GM21390 (cell line): ENCODE measurements around the gene CPD.
A peak's percentile ranks its signal among the peaks of the same experiment; 100 is the strongest.
"Not testable (repeated sequence)": the region's sequence is repeated elsewhere in the genome, so short reads cannot be mapped to it uniquely, and the experiment has no call there.

ENCODE experiments used
- ATAC-seq: cut with Tn5 transposase; IDR thresholded peaks from one replicate; pipeline ENCODE4 v1.9.1; 2021; ENCODE audit not compliant: unreplicated experiment

CPD gene

GRCh38 chr17:30424471-30424870 is 45.7 kb downstream of the CPD start:
- no peak for ATAC-seq

GRCh38 chr17:30426292-30426691 is 47.6 kb downstream of the CPD start:
- ATAC-seq = no peak

DNA sequence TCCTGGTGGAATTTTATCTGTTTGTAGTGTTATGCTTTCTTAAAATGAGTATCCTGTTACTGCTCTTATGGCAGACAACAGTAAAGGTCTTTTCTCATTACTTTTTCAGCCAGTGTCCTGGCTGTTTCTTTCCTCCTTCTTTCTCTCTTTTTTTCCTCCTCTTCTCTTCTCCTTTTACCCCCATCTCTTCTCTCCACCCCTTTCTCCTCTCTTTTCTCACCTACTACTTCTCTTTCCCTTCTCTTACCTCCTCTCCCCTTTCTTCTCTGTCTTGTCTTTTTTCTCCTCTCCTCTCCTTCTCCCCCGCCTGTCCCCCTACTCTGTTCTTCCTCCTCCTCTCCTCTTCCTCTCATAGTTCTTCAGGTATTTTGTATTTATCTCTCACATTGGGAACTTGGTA is 48.9 kb downstream of the CPD start:
- ATAC-seq = no peak

- no peak for ATAC-seq
These were observed 50.4 kb downstream of the CPD start for GRCh38 chr17:30429155-30429554.

DNA sequence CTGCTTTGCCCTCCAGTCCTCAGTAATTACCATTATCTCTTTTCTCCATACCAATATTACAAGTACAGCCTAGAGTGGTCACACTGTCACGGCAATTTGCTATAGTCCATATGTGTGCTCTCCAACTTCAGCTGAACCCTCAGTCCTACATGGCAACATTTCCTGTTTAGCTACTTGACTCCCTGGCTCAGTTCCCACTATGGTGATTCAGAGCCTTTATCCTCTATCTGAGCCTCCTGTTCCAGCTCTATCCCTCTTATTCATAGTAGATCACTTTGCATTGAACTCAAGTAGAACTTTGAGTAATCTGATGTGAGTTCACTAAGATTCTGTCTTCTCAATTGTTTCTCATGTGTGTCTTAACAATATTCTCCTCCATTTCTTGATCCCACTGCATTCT is 54.8 kb downstream of the CPD start:
- no peak for ATAC-seq

DNA sequence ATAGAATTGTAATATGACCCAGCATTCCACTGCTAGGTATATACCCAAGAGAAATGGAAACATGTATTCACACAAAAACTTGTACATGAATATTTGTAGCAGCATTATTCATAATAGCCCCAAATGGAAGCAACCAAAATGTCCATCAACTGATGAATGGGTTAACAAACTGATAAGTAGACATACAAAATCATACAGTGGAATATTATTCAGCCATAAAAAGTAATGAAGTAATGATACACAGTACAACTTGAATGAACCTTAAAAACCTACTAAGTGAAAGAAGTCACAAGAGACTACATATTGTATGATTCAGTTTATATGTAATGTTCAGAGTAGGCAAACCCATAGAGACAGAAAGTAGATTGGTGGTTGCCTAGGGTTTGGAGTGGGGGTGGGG is 58.0 kb downstream of the CPD start:
- ATAC-seq = no peak

- ATAC-seq = no peak
These were observed 65.0 kb downstream of the CPD start for GRCh38 chr17:30443721-30444120.

DNA sequence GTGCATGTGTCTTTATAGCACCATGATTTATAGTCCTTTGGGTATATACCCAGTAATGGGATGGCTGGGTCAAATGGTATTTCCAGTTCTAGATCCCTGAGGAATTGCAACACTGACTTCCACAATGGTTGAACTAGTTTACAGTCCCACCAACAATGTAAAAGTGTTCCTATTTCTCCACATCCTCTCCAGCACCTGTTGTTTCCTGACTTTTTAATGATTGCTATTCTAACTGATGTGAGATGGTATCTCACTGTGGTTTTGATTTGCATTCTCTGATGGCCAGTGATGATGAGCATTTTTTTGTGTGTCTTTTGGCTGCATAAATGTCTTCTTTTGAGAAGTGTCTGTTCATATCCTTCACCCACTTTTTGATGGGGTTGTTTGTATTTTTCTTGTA is 67.9 kb downstream of the CPD start:
- not testable (repeated sequence) for ATAC-seq

- no peak for ATAC-seq
These were observed 70.8 kb downstream of the CPD start for GRCh38 chr17:30449480-30449879.

- no peak for ATAC-seq
These were observed 71.6 kb downstream of the CPD start for GRCh38 chr17:30450125-30451027.

DNA sequence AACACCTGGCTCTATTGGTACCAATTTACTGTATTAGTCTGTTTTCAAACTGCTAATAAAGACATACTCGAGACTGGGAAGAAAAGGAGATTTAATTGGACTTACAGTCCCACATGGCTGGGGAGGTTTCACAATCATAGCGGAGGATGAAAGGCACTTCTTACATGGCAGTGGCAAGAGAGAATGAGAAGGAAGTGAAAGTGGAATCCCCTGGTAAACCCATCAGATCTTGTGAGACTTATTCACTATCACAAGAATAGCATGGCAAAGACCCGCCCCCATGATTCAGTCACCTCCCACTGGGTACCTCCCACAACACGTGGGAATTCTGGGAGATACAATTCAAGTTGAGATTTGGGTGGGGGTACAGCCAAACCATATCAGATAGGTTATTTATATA is 75.9 kb downstream of the CPD start:
- ATAC-seq = no peak

DNA sequence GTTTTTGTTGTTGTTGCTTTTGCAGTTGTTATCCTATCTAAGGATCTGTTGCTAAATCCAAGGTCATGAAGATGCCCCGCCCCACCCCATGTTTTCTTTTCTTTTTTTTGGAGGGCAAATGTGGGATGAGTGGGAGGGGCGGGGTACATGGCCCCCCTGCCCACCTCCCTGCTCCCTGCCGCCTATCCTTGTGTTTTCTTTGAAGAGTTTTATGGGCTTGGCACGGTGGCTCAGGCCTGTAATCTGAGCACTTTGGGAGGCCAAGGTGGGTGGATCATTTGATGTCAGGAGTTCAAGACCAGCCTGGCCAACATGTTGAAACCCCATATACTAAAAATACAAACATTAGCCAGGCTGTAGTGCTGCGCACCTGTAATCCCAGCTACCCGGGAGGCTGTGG is 79.6 kb downstream of the CPD start:
- ATAC-seq = no peak

GRCh38 chr17:30458797-30459413 is 80.2 kb downstream of the CPD start:
- not testable (repeated sequence) for ATAC-seq

DNA sequence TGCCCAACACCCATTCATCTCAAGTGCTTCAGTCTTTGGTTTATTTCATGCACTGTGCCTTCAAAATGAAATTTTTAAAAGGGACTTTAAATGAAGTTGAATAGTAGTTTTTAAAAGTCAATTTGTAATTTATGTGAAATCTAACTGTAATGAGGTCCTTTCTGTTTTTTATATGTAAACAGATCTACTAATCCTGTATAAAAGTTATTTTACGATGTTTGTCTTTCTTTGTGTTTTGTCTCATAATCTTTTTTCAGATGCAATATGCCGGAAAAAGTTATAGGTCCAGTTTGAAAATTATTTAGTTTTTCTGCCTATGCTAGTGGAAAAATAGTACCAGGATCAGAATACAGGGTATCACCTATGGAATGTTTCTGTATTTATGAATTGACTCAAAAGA is 89.7 kb downstream of the CPD start:
- no peak for ATAC-seq

DNA sequence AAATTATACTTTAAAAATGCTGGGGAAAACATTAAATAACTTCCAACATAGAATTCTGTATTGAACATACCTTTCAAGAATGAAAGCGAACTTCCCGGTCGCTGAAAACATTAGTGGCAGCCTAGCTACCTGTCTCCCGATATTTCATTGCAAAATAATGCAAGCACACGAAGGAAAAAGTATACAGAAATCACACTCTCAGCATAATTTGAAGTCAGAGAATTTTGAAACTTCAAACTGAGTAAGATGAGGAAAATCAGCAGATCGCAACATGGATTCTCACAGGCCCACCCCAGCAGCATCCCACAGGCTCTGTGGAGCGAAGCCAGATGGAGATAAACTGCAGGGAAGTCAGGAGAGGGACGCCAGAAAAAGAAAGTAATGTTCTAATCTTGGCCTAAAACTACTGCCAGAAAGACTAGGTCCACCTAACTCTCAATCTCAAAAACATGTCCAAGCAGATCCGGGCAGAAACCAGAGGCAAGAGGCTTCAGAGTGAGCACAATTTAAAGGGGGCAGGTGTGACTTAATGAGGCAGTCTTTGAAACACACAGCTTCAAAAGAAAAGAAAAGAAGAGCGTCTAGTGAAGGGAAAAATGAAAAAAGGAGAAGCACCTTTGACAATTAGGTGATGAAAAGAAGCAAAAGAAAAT is 93.6 kb downstream of the CPD start:
- no peak for ATAC-seq

DNA sequence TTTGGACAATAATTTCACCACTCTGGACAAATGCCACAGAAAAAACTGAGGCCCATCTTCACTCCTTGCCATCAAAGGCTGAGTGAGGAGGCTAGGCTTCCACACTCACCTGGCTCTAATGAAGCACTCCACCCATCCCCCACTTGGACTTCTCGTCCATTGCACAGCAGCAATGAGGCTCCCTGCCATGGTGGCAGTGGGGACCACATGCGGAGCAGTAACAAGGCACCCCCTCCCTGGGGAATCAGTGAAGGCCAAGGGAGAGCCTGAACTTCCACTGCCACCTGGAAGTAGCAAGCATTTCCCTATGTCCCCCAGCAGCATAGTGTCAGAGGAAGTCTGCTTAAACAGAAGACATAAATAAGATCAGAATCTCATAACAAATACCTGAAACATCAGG is 96.5 kb downstream of the CPD start:
- no peak for ATAC-seq

DNA sequence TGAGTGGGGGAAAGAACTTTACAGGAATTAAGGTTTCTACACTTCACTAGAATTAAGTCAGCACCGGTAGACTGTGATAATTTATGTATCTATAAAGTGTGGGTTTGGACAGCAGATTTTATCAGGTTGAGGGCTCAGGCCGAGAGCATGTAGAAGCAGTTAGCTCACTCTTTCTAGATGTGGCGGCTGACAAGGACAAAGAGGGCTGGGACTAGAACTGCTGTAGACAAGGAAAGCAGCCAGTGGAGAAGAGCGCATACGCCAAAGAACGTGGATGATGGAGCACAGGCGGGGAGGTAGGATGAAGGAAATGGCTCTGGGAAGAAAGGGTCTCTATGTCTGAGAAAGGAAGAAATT is 98.0 kb downstream of the CPD start:
- peak; percentile 9 for ATAC-seq

DNA sequence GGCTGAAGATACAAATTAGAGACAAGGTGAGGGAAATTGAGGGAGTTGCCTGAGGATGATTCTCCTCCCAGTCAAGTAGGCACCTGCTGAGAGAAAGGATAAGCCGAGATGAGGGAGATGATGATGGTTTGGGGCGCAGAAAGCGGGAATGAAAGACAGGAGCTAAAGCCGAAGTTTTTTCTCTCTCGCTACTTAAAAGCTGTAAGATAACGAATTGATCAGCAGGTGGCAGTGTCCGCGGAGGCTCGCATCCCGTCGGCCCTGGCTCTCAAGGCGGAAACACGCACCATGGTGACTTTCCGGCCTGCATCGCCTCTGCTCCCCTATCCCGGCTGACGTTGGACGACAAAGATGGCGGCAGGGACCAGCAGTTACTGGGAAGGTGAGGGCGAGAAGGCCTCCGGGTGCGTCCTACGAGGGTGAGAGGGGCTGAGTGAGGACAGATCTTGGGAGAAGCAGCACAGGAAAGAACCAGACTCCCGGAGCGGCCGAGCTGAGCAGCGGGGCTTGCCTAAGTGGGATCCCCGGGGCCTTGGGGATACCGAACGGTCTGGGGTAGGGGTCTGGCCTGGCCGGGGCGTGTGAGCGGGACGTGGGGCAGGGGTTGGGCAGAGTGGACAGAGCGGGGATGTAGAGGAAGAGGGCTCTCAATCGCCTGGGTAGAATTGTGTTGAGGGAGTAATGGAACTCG is 98.5 kb downstream of the CPD start, which contains the start of gene GOSR1:
TSS of gene GOSR1 (plus strand) at position 326 of the 691 bp plus-strand sequence. CDS start at position 352, 26 bp downstream.
- ATAC-seq = peak; percentile 90

GRCh38 chr17:30477774-30478115 is 99.0 kb downstream of the CPD start:
- ATAC-seq = no peak

GRCh38 chr17:30482555-30482954 is 103.8 kb downstream of the CPD start:
- no peak for ATAC-seq

DNA sequence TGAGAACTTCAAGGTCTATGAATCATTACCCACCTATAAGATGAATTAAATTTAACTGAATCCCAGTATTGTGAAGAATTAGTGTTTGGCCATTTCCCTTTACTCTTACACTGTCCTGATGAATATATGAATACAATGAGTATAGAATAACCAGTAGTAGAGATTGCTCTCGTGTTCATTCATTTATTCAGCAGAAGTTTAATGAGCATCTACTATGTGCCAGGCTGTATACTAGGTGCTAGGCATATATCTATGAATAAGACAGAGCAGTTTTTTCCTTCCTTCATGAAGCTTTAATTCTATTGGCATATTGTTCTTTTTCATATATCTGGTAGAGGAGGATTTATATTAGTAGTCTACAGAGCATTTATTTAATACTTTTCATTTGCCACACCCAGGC is 104.4 kb downstream of the CPD start:
- ATAC-seq = no peak

- ATAC-seq = no peak
These were observed 115.1 kb downstream of the CPD start for GRCh38 chr17:30493780-30494179.
